Measurements from ENCODE around the gene ENDOV. TPM values are rescaled to one million over a fixed set of nuclear protein-coding genes. Genes with fewer than 3 reads are reported as not detected.

Gene ENDOV
- total and polyA plus RNA-seq, 2 donors (not counting 1 experiment from before 2014, with no cell fraction given), result 13.1 to 28.7 TPM

GRCh38 chr17:80427366-80428282 is 12.7 kb downstream of the ENDOV start:
- Histone ChIP-seq H3K36me3 (ENCODE audit: control insufficient read depth, insufficient read depth, low read length) (no peaks in the 10 kb centered on the region), H3K9me3 (ENCODE audit: control insufficient read depth, insufficient read depth, low read depth, low read length) (no peaks in the 10 kb centered on the region), H3K27ac (ENCODE audit: insufficient read depth, low read length) (no peak overlapping the region), H3K4me2 (ENCODE audit: extremely low read depth, insufficient read depth, low read length) (no peak overlapping the region), H3K4me3 (replicated peaks in 1 of 4; ENCODE audit: control extremely low read depth in 1 of 4, insufficient read depth in 1 of 4, low read depth in 3 of 4, low read length in 4 of 4) (no peak overlapping the region), H3K9ac (ENCODE audit: insufficient read depth, low read length) (no peak overlapping the region), H3K4me1 (ENCODE audit: control insufficient read depth, extremely low read depth, insufficient read depth, low read length) (no peaks in the 10 kb centered on the region), H3K79me2 (ENCODE audit: control insufficient read depth, insufficient read depth, low read length) (no peaks in the 10 kb centered on the region), H3K27me3 (ENCODE audit: control insufficient read depth, insufficient read depth, low read length) (no peaks in the 10 kb centered on the region), H4K20me1 (ENCODE audit: control insufficient read depth, extremely low read depth, insufficient read depth, low read length) (no peaks in the 10 kb centered on the region), H2AFZ (ENCODE audit: low read length) (no peak overlapping the region)
- TF ChIP-seq EZH2 (IDR thresholded peaks at IDR 0.05; ENCODE audit: low read length, missing control alignments), result no peak
- no peak for TF ChIP-seq CTCF (conservative IDR thresholded peaks at IDR 0.05 in 1 of 2, IDR thresholded peaks at IDR 0.05 in 1 of 2; ENCODE audit: low read depth in 1 of 2, low read length in 2 of 2)
- no peak for DNase-seq (ENCODE audit: low read depth in 2 of 2)

GRCh38 chr17:80428363-80428762 is 13.4 kb downstream of the ENDOV start:
- Histone ChIP-seq H3K27ac (ENCODE audit: insufficient read depth, low read length) (no peak overlapping the region), H4K20me1 (ENCODE audit: control insufficient read depth, extremely low read depth, insufficient read depth, low read length) (no peaks in the 10 kb centered on the region), H3K4me2 (ENCODE audit: extremely low read depth, insufficient read depth, low read length) (no peak overlapping the region), H3K4me3 (replicated peaks in 1 of 4; ENCODE audit: control extremely low read depth in 1 of 4, insufficient read depth in 1 of 4, low read depth in 3 of 4, low read length in 4 of 4) (no peak overlapping the region), H3K79me2 (ENCODE audit: control insufficient read depth, insufficient read depth, low read length) (no peaks in the 10 kb centered on the region), H3K27me3 (ENCODE audit: control insufficient read depth, insufficient read depth, low read length) (no peaks in the 10 kb centered on the region), H3K4me1 (ENCODE audit: control insufficient read depth, extremely low read depth, insufficient read depth, low read length) (no peaks in the 10 kb centered on the region), H3K9ac (ENCODE audit: insufficient read depth, low read length) (no peak overlapping the region), H2AFZ (ENCODE audit: low read length) (no peak overlapping the region), H3K9me3 (ENCODE audit: control insufficient read depth, insufficient read depth, low read depth, low read length) (no peaks in the 10 kb centered on the region), H3K36me3 (ENCODE audit: control insufficient read depth, insufficient read depth, low read length) (no peaks in the 10 kb centered on the region)
- no peak for DNase-seq (ENCODE audit: low read depth in 2 of 2)
- TF ChIP-seq EZH2 (IDR thresholded peaks at IDR 0.05; ENCODE audit: low read length, missing control alignments), result no peak
- TF ChIP-seq CTCF (conservative IDR thresholded peaks at IDR 0.05 in 1 of 2, IDR thresholded peaks at IDR 0.05 in 1 of 2; ENCODE audit: low read depth in 1 of 2, low read length in 2 of 2), result no peak

DNA sequence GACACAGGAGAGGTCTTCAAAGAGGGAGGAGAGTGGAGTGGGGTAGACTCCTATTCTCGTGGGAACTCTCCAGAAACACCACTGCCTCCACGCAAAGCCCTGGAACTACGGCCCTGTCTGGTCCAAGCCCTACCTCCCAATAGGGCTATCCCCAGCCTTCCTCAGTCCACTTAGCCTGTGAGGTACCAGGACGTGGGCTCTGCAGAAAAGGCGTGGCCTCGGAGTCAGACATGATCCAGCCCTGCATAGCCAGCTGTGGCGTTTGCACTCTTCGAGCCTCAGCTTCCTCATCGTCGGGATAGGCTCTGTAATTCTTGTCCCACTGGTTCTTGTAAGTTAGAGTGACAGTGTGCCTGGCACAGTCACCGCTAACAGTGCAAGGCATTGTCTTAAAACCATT is 13.8 kb downstream of the ENDOV start:
- H2AFZ ChIP-seq (ENCODE audit: low read length), result no peak overlapping the region
- H3K9ac ChIP-seq (ENCODE audit: insufficient read depth, low read length), result no peak overlapping the region
- no peaks in the 10 kb centered on the region for H3K9me3 ChIP-seq (ENCODE audit: control insufficient read depth, insufficient read depth, low read depth, low read length)
- no peak for TF ChIP-seq CTCF (conservative IDR thresholded peaks at IDR 0.05 in 1 of 2, IDR thresholded peaks at IDR 0.05 in 1 of 2; ENCODE audit: low read depth in 1 of 2, low read length in 2 of 2)
- no peak for TF ChIP-seq EZH2 (IDR thresholded peaks at IDR 0.05; ENCODE audit: low read length, missing control alignments)
- no peak overlapping the region for H3K4me3 ChIP-seq (replicated peaks in 1 of 4; ENCODE audit: control extremely low read depth in 1 of 4, insufficient read depth in 1 of 4, low read depth in 3 of 4, low read length in 4 of 4)
- no peaks in the 10 kb centered on the region for H4K20me1 ChIP-seq (ENCODE audit: control insufficient read depth, extremely low read depth, insufficient read depth, low read length)
- no peaks in the 10 kb centered on the region for H3K79me2 ChIP-seq (ENCODE audit: control insufficient read depth, insufficient read depth, low read length)
- H3K27me3 ChIP-seq (ENCODE audit: control insufficient read depth, insufficient read depth, low read length), result no peaks in the 10 kb centered on the region
- no peaks in the 10 kb centered on the region for H3K36me3 ChIP-seq (ENCODE audit: control insufficient read depth, insufficient read depth, low read length)
- no peaks in the 10 kb centered on the region for H3K4me1 ChIP-seq (ENCODE audit: control insufficient read depth, extremely low read depth, insufficient read depth, low read length)
- no peak overlapping the region for H3K27ac ChIP-seq (ENCODE audit: insufficient read depth, low read length)
- no peak overlapping the region for H3K4me2 ChIP-seq (ENCODE audit: extremely low read depth, insufficient read depth, low read length)
- DNase-seq (ENCODE audit: low read depth in 2 of 2), result no peak

Measured in fibroblast of lung (primary cell).